Neutrophil (primary cell): ENCODE results near the gene ABO.
"Not testable (repeated sequence)": the region's sequence is repeated elsewhere in the genome, so short reads cannot be mapped to it uniquely, and the experiment has no call there.

Source experiments
- H3K27ac ChIP-seq: fragments of 200-600 bp; sonication (generic); 2 replicates; pipeline ENCODE4 v1.5.1; 2016; ENCODE audit warnings: mild to moderate bottlenecking, moderate library complexity
- H3K27me3 ChIP-seq: fragments of 200-600 bp; sonication (generic); 2 replicates; pipeline ENCODE4 v1.6.0; 2016; ENCODE audit warnings: mild to moderate bottlenecking
- H3K36me3 ChIP-seq: fragments of 200-600 bp; sonication (generic); 2 replicates; pipeline ENCODE4 v1.5.1; 2017
- H3K4me1 ChIP-seq, 2 experiments: fragments of 200-600 bp in 1 of 2; sonication (generic) in 1 of 2; 1 replicate in 1 of 2; 2 replicates in 1 of 2; pipeline versions ENCODE4 v1.5.1 to v1.6.1; 2013 to 2016; ENCODE audit warnings: low read depth in 1 of 2, low read length in 1 of 2, mild to moderate bottlenecking in 1 of 2, moderate library complexity in 1 of 2; ENCODE audit not compliant: control insufficient read depth in 1 of 2, insufficient read depth in 1 of 2
- H3K4me3 ChIP-seq, 2 experiments: fragments of 200-600 bp in 1 of 2; sonication (generic) in 1 of 2; 1 replicate in 1 of 2; 2 replicates in 1 of 2; pipeline ENCODE4 v1.5.1; 2013 to 2016; ENCODE audit warnings: low read depth in 1 of 2, low read length in 1 of 2, mild to moderate bottlenecking in 1 of 2, moderate library complexity in 1 of 2
- H3K9me3 ChIP-seq: fragments of 200-600 bp; sonication (generic); 2 replicates; pipeline ENCODE4 v1.5.1; 2016
- CTCF ChIP-seq: fragments of 200-600 bp; sonication (generic); IDR thresholded peaks from 2 replicates; pipeline ENCODE4 v1.5.1; 2016; ENCODE audit warnings: antibody characterized with exemption

Gene ABO

GRCh38 chr9:133234577-133235322 lies 40.3 kb downstream of the ABO start:
- TF ChIP-seq CTCF: no peak
- no peaks in the 10 kb centered on the region for H3K36me3 ChIP-seq
- H3K4me1 ChIP-seq: peaks cover 7 to 14% of the 10 kb centered on the region in 2 experiments
- H3K4me3 ChIP-seq: no peak overlapping the region
- no peak overlapping the region for H3K27ac ChIP-seq
- no peaks in the 10 kb centered on the region for H3K9me3 ChIP-seq
- H3K27me3 ChIP-seq: peaks cover 34% of the 10 kb centered on the region

- H3K4me1 ChIP-seq: peaks cover 4 to 8% of the 10 kb centered on the region in 2 experiments
- TF ChIP-seq CTCF: no peak
- H3K9me3 ChIP-seq: no peaks in the 10 kb centered on the region
- H3K27me3 ChIP-seq: peaks cover 25% of the 10 kb centered on the region
- no peak overlapping the region for H3K4me3 ChIP-seq
- H3K36me3 ChIP-seq: no peaks in the 10 kb centered on the region
- H3K27ac ChIP-seq: no peak overlapping the region
Measured at GRCh38 chr9:133233681-133234432, 41.1 kb downstream of the ABO start.

DNA sequence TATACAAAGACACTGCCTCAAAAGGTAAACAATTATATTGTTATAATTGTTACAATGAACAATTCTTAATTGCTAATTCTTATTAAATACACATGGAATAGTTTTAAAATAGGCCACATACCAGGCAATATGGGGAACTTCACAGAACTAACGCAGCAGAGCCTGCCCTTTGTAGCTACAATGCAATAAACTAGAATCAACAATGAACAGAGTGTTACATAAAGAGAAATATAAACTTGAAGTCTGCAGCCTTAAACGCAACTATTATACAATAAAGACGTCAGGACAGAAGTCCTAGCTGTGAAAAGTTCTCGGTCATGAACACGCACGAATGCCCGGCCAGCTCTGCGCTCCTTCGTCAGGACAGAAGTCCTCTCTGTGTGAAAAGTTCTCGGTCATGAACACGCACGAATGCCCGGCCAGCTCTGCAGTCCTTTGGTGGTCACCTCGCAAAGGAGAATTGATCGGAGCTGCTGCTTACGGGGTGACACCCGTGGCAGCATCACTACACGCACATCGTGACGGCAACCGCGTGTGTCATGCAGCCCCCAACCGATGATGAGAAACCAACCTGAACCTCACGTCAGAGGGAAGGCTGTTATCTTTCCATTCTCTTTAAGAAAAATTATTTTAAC lies 43.0 kb downstream of the ABO start:
- not testable (repeated sequence) for H3K4me1 ChIP-seq, H3K27me3 ChIP-seq, H3K27ac ChIP-seq, H3K9me3 ChIP-seq, H3K4me3 ChIP-seq, H3K36me3 ChIP-seq

DNA sequence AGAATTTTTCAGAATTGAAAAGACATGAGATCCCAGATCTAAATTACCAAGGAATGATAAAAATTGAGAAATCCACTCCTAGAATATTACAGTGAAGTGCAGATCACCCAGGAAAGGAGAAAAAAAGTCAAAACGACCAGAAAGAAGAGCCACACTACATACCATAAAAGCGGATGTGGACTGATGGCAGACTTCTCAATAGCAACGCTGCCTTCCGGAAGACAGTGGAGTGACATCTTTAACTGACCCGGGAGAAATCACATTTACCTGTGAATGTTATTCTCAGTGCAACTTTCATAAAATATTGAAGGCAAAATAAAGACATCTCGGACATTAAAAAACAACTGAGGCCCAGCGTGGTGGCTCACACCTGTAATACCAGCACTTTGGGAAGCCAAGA lies 44.5 kb downstream of the ABO start:
- not testable (repeated sequence) for H3K9me3 ChIP-seq, H3K4me3 ChIP-seq, H3K27ac ChIP-seq, H3K27me3 ChIP-seq, H3K36me3 ChIP-seq, H3K4me1 ChIP-seq

- H3K4me3 ChIP-seq: no peak overlapping the region
- no peak for TF ChIP-seq CTCF
- no peak overlapping the region for H3K27ac ChIP-seq
- H3K36me3 ChIP-seq: no peaks in the 10 kb centered on the region
- no peaks in the 10 kb centered on the region for H3K4me1 ChIP-seq
- no peaks in the 10 kb centered on the region for H3K27me3 ChIP-seq
- H3K9me3 ChIP-seq: no peaks in the 10 kb centered on the region
Measured at GRCh38 chr9:133230093-133230492, 44.9 kb downstream of the ABO start.

- H3K36me3 ChIP-seq, H3K9me3 ChIP-seq: not testable (repeated sequence)
Measured at GRCh38 chr9:133228474-133229193, 46.4 kb downstream of the ABO start.

GRCh38 chr9:133227996-133228395 lies 47.0 kb downstream of the ABO start:
- not testable (repeated sequence) for H3K36me3 ChIP-seq, H3K27ac ChIP-seq, H3K4me1 ChIP-seq, H3K9me3 ChIP-seq, H3K4me3 ChIP-seq
- peaks cover 10% of the 10 kb centered on the region for H3K27me3 ChIP-seq

More at GRCh38 chr9:133228474-133229193, 46.4 kb downstream of the ABO start:
- H3K27ac ChIP-seq, H3K27me3 ChIP-seq, H3K4me1 ChIP-seq, H3K4me3 ChIP-seq: not testable (repeated sequence)
